HK-2 (cell line): ENCODE data around the gene MARK1.

Experiments used
- DNase-seq: peaks from one replicate; pipeline ENCODE4 v3.0.0-alpha.2; 2018; ENCODE audit not compliant: unreplicated experiment

MARK1 gene

GRCh38 chr1:220690140-220691052 is 162.5 kb downstream of the MARK1 start, which contains the start of gene C1orf115:
C1orf115 (plus strand) TSS chr1:220690363; CDS start chr1:220690403, 40 bp downstream.
- DNase-seq, result peak; percentile 89

GRCh38 chr1:220691053-220691684 is 163.2 kb downstream of the MARK1 start:
- no peak for DNase-seq

- DNase-seq, result no peak
Measured at GRCh38 chr1:220692436-220693228, 164.7 kb downstream of the MARK1 start.

- no peak for DNase-seq
Measured at GRCh38 chr1:220694866-220695382, 167.0 kb downstream of the MARK1 start.

GRCh38 chr1:220695426-220695825 is 167.5 kb downstream of the MARK1 start:
- no peak for DNase-seq

DNA sequence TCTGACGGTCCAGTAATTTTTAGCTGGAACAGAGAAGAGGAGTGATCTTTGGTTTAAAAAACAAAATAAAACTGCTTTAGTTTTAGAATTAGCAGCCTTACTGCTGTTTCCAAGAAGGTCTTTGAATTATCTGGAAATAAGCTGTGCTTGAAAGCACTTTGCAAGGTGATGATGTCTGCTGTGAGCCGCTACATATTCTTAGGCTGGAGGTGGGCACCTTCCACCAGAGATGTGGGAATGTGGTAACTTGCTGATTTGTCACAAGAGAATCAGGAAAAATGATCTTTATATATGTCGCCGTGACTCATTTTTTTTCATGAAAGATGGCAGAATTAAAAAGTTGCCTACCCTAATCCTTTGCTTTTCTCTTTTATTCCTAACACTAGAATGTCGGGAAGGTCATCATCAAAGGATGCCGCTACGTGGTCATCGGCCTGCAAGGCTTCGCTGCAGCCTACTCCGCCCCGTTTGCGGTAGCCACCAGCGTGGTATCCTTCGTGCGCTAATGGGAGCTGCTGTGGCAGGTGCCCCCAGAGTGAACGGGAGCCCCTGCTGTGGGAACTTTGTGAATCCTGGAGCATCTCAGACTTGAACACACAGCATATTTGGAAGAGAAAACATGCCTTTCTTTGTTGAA is 168.4 kb downstream of the MARK1 start:
- no peak for DNase-seq

GRCh38 chr1:220696863-220697231 is 168.9 kb downstream of the MARK1 start:
- no peak for DNase-seq

GRCh38 chr1:220697326-220697725 is 169.4 kb downstream of the MARK1 start:
- no peak for DNase-seq

- no peak for DNase-seq
Measured at GRCh38 chr1:220698607-220699016, 170.7 kb downstream of the MARK1 start.

DNA sequence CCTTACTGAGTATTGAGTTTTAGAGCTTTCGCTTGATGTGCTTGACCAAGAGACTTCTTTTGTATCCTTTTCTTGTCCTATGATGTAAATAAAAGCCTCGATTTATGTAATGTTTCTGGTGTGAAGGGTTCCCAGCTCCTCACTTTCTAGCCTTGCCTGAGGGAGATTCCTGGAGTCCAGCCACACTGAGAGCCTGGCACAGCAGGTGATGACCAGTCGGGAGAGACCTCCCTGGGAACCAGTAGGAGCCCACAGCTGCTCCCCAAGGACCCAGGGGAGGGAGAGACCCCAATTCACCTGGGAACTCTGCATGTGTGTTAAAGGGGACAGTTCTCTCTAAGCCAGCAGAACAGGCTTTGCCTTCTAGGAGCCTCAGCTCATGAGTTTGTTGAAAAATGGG is 171.1 kb downstream of the MARK1 start:
- DNase-seq, result no peak

DNA sequence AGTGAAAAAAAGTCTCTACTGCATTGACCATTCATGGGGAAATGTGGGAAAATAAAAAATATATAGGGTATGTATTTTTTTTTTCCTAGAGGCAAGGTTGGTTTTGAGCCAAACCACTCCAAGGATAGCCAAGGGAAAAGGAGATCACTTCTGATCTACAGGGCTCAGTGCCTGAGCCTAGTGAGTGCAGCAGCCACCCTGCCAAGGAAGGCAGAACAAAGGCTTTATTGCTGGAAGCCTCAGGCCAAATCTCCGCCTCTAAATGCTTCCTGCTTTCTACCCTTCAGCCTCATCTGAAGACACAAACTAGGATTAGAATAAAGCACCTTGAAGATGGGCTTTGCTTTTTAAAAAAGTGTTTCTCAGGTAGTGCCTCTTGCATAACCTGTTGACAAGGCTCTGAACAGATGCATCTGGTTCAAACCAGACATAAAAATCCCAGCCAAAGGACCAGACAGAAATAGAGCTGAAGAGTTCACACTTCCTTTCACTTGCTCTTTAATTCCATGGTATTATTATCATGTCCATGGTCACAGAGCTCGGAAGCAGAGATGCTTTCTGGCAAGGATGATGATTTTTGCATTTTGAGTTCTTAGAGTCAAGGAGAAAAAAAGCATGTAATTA is 172.7 kb downstream of the MARK1 start:
- no peak for DNase-seq

DNA sequence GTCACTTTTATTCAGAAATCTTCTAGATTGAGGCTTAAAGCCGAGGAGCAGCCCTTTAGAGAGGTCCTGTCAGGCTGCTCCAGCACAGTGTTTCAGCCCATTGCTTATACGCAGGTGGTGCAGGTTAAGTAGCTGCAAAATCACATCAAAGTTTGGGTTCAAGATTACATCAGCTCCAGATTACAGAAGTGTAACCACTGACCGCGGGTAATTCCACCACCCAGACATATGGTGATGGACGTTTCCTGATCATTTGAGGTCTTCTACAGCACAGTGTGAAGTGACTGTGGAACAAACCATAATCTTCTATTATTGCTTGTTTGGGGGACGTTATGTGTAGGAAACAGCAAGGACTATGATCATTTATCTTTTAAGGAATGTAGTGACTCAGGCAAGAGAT is 174.0 kb downstream of the MARK1 start:
- no peak for DNase-seq

- DNase-seq, result no peak
Measured at GRCh38 chr1:220702733-220703270, 174.9 kb downstream of the MARK1 start.

DNA sequence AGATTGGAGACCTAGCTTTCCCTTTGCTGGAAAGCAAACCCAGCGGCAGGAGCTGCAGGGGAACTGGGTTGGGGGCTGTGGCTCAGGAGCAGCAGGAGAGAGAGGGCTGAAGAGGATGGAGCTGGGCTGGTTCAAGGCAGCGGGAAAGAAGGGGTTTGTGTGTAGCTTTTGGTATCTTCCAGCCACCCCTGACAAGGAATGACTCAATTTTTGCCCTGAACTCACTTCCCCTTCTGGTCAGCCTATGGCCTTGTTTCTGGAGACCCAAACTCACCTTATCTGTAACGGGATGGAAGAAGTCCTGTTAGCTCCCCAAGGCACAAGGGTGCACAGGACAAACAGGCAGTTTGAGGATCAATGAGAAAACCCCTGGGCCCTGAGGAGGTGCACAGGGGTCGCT is 175.4 kb downstream of the MARK1 start:
- no peak for DNase-seq

DNA sequence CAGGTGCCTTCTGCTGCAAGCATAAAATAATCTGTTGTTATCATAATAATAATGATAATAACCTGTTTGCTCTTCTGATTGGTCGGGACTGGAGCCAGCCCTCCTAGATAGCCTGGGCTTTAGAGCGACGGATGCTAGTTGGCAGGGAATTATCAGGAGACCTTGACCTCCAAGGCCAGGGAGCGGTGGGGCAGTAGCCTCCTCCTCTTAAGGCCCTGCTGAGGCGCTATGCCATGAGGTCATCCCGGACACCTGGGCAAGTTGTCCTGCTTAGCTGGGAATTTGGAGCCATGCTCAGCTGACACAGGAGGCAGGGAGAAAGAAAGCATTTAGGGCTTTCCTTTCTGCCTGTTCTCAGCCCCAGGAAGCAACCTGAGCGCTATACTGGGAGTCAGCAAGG is 177.8 kb downstream of the MARK1 start:
- DNase-seq, result no peak

GRCh38 chr1:220706480-220706879 is 178.5 kb downstream of the MARK1 start:
- no peak for DNase-seq

- DNase-seq, result no peak
Measured at GRCh38 chr1:220707160-220707559, 179.2 kb downstream of the MARK1 start.

DNA sequence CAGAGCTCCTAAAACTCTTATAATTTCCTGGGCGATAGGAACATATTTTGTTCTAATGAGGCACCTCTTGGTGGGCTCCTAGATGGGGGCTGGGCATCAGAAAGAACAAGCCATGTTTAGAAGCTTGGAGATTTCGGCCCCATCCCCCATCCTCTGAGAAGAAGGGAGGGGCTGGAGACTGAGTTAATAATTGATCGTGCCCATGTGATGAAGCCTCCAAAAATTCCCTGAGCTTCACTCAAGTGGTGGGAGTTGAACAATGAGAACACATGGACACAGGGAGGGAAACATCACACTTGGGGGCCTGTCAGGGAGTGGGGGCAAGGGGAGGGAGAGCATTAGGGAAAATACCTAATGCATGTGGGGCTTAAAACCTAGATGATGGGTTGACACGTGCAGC is 180.3 kb downstream of the MARK1 start:
- no peak for DNase-seq

- no peak for DNase-seq
Measured at GRCh38 chr1:220708936-220709801, 181.2 kb downstream of the MARK1 start.

- DNase-seq, result no peak
Measured at GRCh38 chr1:220710333-220710732, 182.4 kb downstream of the MARK1 start.
